OCI-LY1 (cell line): ENCODE data around the gene PKIB.

Source experiments
- H2AFZ ChIP-seq: fragments of 200-600 bp; sonication (generic), shearing (Covaris generic); 2 replicates; pipeline ENCODE4 v1.6.0; 2014; ENCODE audit warnings: antibody characterized with exemption, mild to moderate bottlenecking, low read length
- H3F3A ChIP-seq: fragments of 200-600 bp; sonication (generic), shearing (Covaris generic); 2 replicates; pipeline ENCODE4 v1.6.0; 2014; ENCODE audit warnings: mild to moderate bottlenecking, antibody characterized with exemption, low read length, moderate library complexity; ENCODE audit not compliant: insufficient read depth
- H3K27ac ChIP-seq: fragments of 200-600 bp; sonication (generic); 2 replicates; pipeline ENCODE4 v1.5.1; 2014; ENCODE audit warnings: low read length, mixed run types, mild to moderate bottlenecking, low read depth; ENCODE audit not compliant: poor library complexity, severe bottlenecking
- H3K27me3 ChIP-seq: fragments of 200-600 bp; sonication (generic); 2 replicates; pipeline ENCODE4 v1.6.0; 2014; ENCODE audit warnings: antibody characterized with exemption, mild to moderate bottlenecking, low read length, moderate library complexity; ENCODE audit not compliant: insufficient read depth
- H3K36me3 ChIP-seq: fragments of 200-600 bp; sonication (generic); 2 replicates; pipeline ENCODE4 v1.6.1; 2014; ENCODE audit warnings: mild to moderate bottlenecking, antibody characterized with exemption, low read length, moderate library complexity, mixed read lengths; ENCODE audit not compliant: insufficient read depth
- H3K4me1 ChIP-seq: fragments of 200-600 bp; sonication (generic); 2 replicates; pipeline ENCODE4 v1.5.1; 2014; ENCODE audit warnings: mild to moderate bottlenecking, low read length, moderate library complexity; ENCODE audit not compliant: insufficient read depth, severe bottlenecking
- H3K4me2 ChIP-seq: fragments of 200-600 bp; sonication (generic), shearing (Covaris generic); 2 replicates; pipeline ENCODE4 v1.6.1; 2014; ENCODE audit warnings: low read length
- H3K4me3 ChIP-seq: fragments of 200-600 bp; sonication (generic); 2 replicates; pipeline ENCODE4 v1.5.1; 2014; ENCODE audit warnings: low read length, low read depth, mild to moderate bottlenecking, mixed read lengths; ENCODE audit not compliant: poor library complexity, severe bottlenecking
- H3K79me2 ChIP-seq: fragments of 200-600 bp; shearing (Covaris generic); 2 replicates; pipeline ENCODE4 v1.6.1; 2016; ENCODE audit warnings: mixed run types, low read length, mixed read lengths; ENCODE audit not compliant: insufficient read depth
- H3K9ac ChIP-seq: fragments of 200-600 bp; sonication (generic), shearing (Covaris generic); 2 replicates; pipeline ENCODE4 v1.6.1; 2014; ENCODE audit warnings: mild to moderate bottlenecking, low read length, mixed read lengths
- H3K9me2 ChIP-seq: fragments of 200-600 bp; sonication (generic), shearing (Covaris generic); 2 replicates; pipeline ENCODE4 v1.6.1; 2014; ENCODE audit warnings: low read depth, mild to moderate bottlenecking, low read length, mixed read lengths
- H3K9me3 ChIP-seq: fragments of 200-600 bp; shearing (Covaris generic); 2 replicates; pipeline ENCODE4 v1.6.1; 2014; ENCODE audit warnings: low read length, mixed read lengths
- H4K20me1 ChIP-seq: fragments of 200-600 bp; sonication (generic), shearing (Covaris generic); 2 replicates; pipeline ENCODE4 v1.6.0; 2016; ENCODE audit warnings: mild to moderate bottlenecking, low read length; ENCODE audit not compliant: insufficient read depth
- CTCF ChIP-seq: fragments of 200-600 bp; sonication (generic), shearing (Covaris generic); IDR thresholded peaks from 2 replicates; pipeline ENCODE4 v1.5.1; 2017; ENCODE audit warnings: mild to moderate bottlenecking, antibody characterized with exemption, low read length, moderate library complexity, mixed read lengths
- EZH2 ChIP-seq: fragments of 200-600 bp; sonication (generic), shearing (Covaris generic); IDR thresholded peaks from 2 replicates; pipeline ENCODE4 v1.8.0; 2017; ENCODE audit warnings: borderline replicate concordance, mixed run types, mild to moderate bottlenecking, antibody characterized with exemption, low read length, moderate library complexity, mixed read lengths

The PKIB gene

GRCh38 chr6:122715725-122716124 is 105.5 kb downstream of the PKIB start:
- TF ChIP-seq EZH2 (no peak), CTCF (no peak)
- Histone ChIP-seq H3K4me1 (no peaks in the 10 kb centered on the region), H3K79me2 (no peaks in the 10 kb centered on the region)

GRCh38 chr6:122717350-122717749 is 107.1 kb downstream of the PKIB start:
- no peaks in the 10 kb centered on the region for H3K4me1 ChIP-seq
- no peaks in the 10 kb centered on the region for H3K27me3 ChIP-seq
- H3K9ac ChIP-seq = no peak overlapping the region
- no peak overlapping the region for H3K4me3 ChIP-seq
- TF ChIP-seq CTCF (no peak), EZH2 (no peak)
- no peaks in the 10 kb centered on the region for H3K9me2 ChIP-seq
- no peaks in the 10 kb centered on the region for H3K36me3 ChIP-seq
- H3K9me3 ChIP-seq = no peaks in the 10 kb centered on the region
- H3K4me2 ChIP-seq = no peak overlapping the region
- H2AFZ ChIP-seq = no peak overlapping the region
- H3K27ac ChIP-seq = no peak overlapping the region
- H4K20me1 ChIP-seq = no peaks in the 10 kb centered on the region
- no peaks in the 10 kb centered on the region for H3F3A ChIP-seq
- no peaks in the 10 kb centered on the region for H3K79me2 ChIP-seq

More at GRCh38 chr6:122715725-122716124, 105.5 kb downstream of the PKIB start:
- H4K20me1 ChIP-seq = no peaks in the 10 kb centered on the region
- H3K9ac ChIP-seq = no peak overlapping the region
- no peaks in the 10 kb centered on the region for H3K9me3 ChIP-seq
- H2AFZ ChIP-seq = no peak overlapping the region
- no peaks in the 10 kb centered on the region for H3F3A ChIP-seq
- H3K9me2 ChIP-seq = no peaks in the 10 kb centered on the region
- H3K27ac ChIP-seq = no peak overlapping the region
- H3K4me2 ChIP-seq = no peak overlapping the region
- no peaks in the 10 kb centered on the region for H3K27me3 ChIP-seq
- no peak overlapping the region for H3K4me3 ChIP-seq
- H3K36me3 ChIP-seq = no peaks in the 10 kb centered on the region

- Histone ChIP-seq H3K9me3 (no peaks in the 10 kb centered on the region), H3K36me3 (no peaks in the 10 kb centered on the region), H3K9me2 (no peaks in the 10 kb centered on the region), H3K79me2 (no peaks in the 10 kb centered on the region), H3K4me3 (no peak overlapping the region), H3K9ac (no peak overlapping the region), H2AFZ (no peak overlapping the region), H3K27ac (no peak overlapping the region), H4K20me1 (no peaks in the 10 kb centered on the region), H3K4me1 (no peaks in the 10 kb centered on the region), H3K4me2 (no peak overlapping the region), H3K27me3 (no peaks in the 10 kb centered on the region), H3F3A (no peaks in the 10 kb centered on the region)
- TF ChIP-seq CTCF (no peak), EZH2 (no peak)
Observed at GRCh38 chr6:122718616-122719015, 108.4 kb downstream of the PKIB start.
